ENCODE results near the gene CCDC12. TPM values are rescaled to one million over a fixed set of nuclear protein-coding genes. Genes with fewer than 3 reads are reported as not detected.

CCDC12 gene
- total and polyA plus RNA-seq, 2 donors (not counting 1 experiment from before 2014, with no cell fraction given) = 84.0 to 97.3 TPM

DNA sequence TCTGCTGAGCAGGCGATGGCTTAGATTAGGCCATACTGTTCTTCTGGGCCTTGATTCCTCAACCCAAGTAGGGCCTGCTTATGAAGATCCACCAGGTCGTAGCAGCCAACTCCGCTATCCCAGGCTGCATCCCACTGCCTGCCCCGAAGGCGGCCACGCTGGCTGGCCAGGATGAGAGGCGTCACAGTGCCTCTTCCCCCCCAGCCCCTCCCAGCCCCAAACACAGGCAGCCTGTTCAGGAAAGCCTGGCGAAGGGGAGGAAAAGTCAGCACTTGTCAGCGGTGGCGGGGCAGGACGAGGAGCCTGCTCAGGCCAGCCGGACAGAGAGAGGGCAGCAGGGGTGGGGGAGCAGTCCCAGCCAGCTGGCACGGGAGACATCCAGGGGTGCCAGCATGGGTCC is 87.8 kb downstream of the CCDC12 start:
- 93% methylated on average over 9 of the region's 13 CpGs for WGBS (ENCODE audit: insufficient coverage)
- ATAC-seq (ENCODE audit: low read depth) (no peak), DNase-seq (no peak)
- peaks cover 0 to 6% (median 0%) of the 10 kb centered on the region in 3 donors for H3K9me3 ChIP-seq (ENCODE audit: control extremely low read depth in 1 of 3, control insufficient read depth in 2 of 3, insufficient read depth in 1 of 3, low read length in 2 of 3)
- H3K4me2 ChIP-seq (replicated peaks; ENCODE audit: low read depth, low read length, poor library complexity, severe bottlenecking) = no peak overlapping the region
- POLR2A ChIA-PET = no interaction called here
- peaks cover 0 to 64% (median 30%) of the 10 kb centered on the region in 4 experiments for H3K27me3 ChIP-seq (replicated peaks in 1 of 4; ENCODE audit: control extremely low read depth in 1 of 4, control insufficient read depth in 3 of 4, insufficient read depth in 4 of 4, low read length in 3 of 4)
- no peaks in the 10 kb centered on the region for H4K20me1 ChIP-seq (ENCODE audit: control insufficient read depth, insufficient read depth, low read length, poor library complexity, severe bottlenecking)
- CTCF ChIA-PET = interaction anchor here (0.8 to 1.3 kb wide), 3 partner anchors 22 to 43 kb away, joined by 3 read pairs; no protein-coding TSS in a partner anchor
- no peak overlapping the region for H3K4me3 ChIP-seq (ENCODE audit: control extremely low read depth in 1 of 5, extremely low read depth in 1 of 5, insufficient read depth in 1 of 5, low read depth in 2 of 5, low read length in 4 of 5)
- H3K79me2 ChIP-seq (ENCODE audit: control insufficient read depth, insufficient read depth, low read length) = no peaks in the 10 kb centered on the region
- H3K27ac ChIP-seq (ENCODE audit: low read length in 2 of 2) = no peak overlapping the region
- H2AFZ ChIP-seq (ENCODE audit: insufficient read depth, low read depth, low read length, poor library complexity, severe bottlenecking) = no peak overlapping the region
- H3K4me1 ChIP-seq (ENCODE audit: control insufficient read depth in 2 of 2, insufficient read depth in 2 of 2, low read length in 2 of 2) = peaks cover 13 to 21% of the 10 kb centered on the region in 2 donors
- TF ChIP-seq, protein P1, sequence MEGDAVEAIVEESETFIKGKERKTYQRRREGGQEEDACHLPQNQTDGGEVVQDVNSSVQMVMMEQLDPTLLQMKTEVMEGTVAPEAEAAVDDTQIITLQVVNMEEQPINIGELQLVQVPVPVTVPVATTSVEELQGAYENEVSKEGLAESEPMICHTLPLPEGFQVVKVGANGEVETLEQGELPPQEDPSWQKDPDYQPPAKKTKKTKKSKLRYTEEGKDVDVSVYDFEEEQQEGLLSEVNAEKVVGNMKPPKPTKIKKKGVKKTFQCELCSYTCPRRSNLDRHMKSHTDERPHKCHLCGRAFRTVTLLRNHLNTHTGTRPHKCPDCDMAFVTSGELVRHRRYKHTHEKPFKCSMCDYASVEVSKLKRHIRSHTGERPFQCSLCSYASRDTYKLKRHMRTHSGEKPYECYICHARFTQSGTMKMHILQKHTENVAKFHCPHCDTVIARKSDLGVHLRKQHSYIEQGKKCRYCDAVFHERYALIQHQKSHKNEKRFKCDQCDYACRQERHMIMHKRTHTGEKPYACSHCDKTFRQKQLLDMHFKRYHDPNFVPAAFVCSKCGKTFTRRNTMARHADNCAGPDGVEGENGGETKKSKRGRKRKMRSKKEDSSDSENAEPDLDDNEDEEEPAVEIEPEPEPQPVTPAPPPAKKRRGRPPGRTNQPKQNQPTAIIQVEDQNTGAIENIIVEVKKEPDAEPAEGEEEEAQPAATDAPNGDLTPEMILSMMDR (IDR thresholded peaks at IDR 0.05) = no peak
- TF ChIP-seq EZH2 (IDR thresholded peaks at IDR 0.05; ENCODE audit: borderline replicate concordance, insufficient read depth, low read depth, low read length, poor library complexity, severe bottlenecking) = no peak
- H3K36me3 ChIP-seq (replicated peaks in 1 of 2; ENCODE audit: control extremely low read depth in 1 of 2, control insufficient read depth in 1 of 2, extremely low read depth in 1 of 2, insufficient read depth in 2 of 2, low read length in 1 of 2) = no peaks in the 10 kb centered on the region
- H3K9ac ChIP-seq (ENCODE audit: low read length) = no peak overlapping the region
- H3K4me1 Mint-ChIP-seq = peaks cover 16% of the 10 kb centered on the region
- H3K9me3 Mint-ChIP-seq (ENCODE audit: insufficient read depth) = no peaks in the 10 kb centered on the region
- no peak overlapping the region for H3K27ac Mint-ChIP-seq
- intact Hi-C loops (cut with micrococcal nuclease) = no loop called here
- peaks cover 64% of the 10 kb centered on the region for H3K27me3 Mint-ChIP-seq
- H3K4me3 Mint-ChIP-seq = no peak overlapping the region

DNA sequence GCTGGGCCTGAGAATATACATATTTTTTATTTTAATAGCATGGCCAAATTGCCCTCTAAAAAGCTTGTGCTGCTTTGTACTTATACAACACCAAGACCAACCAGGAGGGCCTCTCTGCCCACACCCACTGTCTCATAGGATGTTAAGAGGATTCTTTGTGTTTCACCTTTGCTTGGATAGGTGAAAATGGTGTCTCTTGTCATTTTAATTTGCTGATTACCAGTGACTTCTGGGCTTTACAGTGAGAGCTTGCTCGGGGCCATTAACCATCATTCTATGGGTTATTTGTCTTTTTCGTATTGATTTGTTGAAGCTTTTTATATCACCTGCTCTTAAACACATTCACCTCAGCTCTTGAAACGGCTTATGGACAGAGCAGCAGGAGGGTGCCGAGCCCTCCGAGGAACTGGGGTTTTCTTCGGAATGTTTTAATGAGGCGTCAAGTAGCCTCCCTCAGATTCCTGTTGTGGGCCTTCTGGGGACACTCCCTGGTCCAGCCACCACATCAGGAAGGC is 88.5 kb downstream of the CCDC12 start:
- Histone ChIP-seq H4K20me1 (ENCODE audit: control insufficient read depth, insufficient read depth, low read length, poor library complexity, severe bottlenecking) (no peaks in the 10 kb centered on the region), H3K79me2 (ENCODE audit: control insufficient read depth, insufficient read depth, low read length) (no peaks in the 10 kb centered on the region), H3K9ac (ENCODE audit: low read length) (no peak overlapping the region), H3K4me2 (replicated peaks; ENCODE audit: low read depth, low read length, poor library complexity, severe bottlenecking) (no peak overlapping the region), H3K9me3 (ENCODE audit: control extremely low read depth in 1 of 3, control insufficient read depth in 2 of 3, insufficient read depth in 1 of 3, low read length in 2 of 3) (peaks cover 0 to 5% (median 0%) of the 10 kb centered on the region in 3 donors), H2AFZ (ENCODE audit: insufficient read depth, low read depth, low read length, poor library complexity, severe bottlenecking) (no peak overlapping the region), H3K27me3 (replicated peaks in 1 of 4; ENCODE audit: control extremely low read depth in 1 of 4, control insufficient read depth in 3 of 4, insufficient read depth in 4 of 4, low read length in 3 of 4) (peaks cover 0 to 62% (median 31%) of the 10 kb centered on the region in 4 experiments), H3K27ac (ENCODE audit: low read length in 2 of 2) (no peak overlapping the region), H3K4me1 (ENCODE audit: control insufficient read depth in 2 of 2, insufficient read depth in 2 of 2, low read length in 2 of 2) (peaks cover 15 to 24% of the 10 kb centered on the region in 2 donors), H3K36me3 (replicated peaks in 1 of 2; ENCODE audit: control extremely low read depth in 1 of 2, control insufficient read depth in 1 of 2, extremely low read depth in 1 of 2, insufficient read depth in 2 of 2, low read length in 1 of 2) (no peaks in the 10 kb centered on the region), H3K4me3 (ENCODE audit: control extremely low read depth in 1 of 5, extremely low read depth in 1 of 5, insufficient read depth in 1 of 5, low read depth in 2 of 5, low read length in 4 of 5) (no peak overlapping the region)
- 75% methylated on average over 5 of the region's 7 CpGs for WGBS (ENCODE audit: insufficient coverage)
- no peak for DNase-seq
- no peak overlapping the region for H3K27ac Mint-ChIP-seq
- POLR2A ChIA-PET = no interaction called here
- H3K4me3 Mint-ChIP-seq = no peak overlapping the region
- ATAC-seq (ENCODE audit: low read depth) = no peak
- CTCF ChIA-PET = interaction anchor here (0.8 to 1.3 kb wide), 2 partner anchors 21 to 29 kb away, joined by 3 read pairs; no protein-coding TSS in a partner anchor
- no peaks in the 10 kb centered on the region for H3K9me3 Mint-ChIP-seq (ENCODE audit: insufficient read depth)
- intact Hi-C loops (cut with micrococcal nuclease) = no loop called here
- peaks cover 19% of the 10 kb centered on the region for H3K4me1 Mint-ChIP-seq
- TF ChIP-seq EZH2 (IDR thresholded peaks at IDR 0.05; ENCODE audit: borderline replicate concordance, insufficient read depth, low read depth, low read length, poor library complexity, severe bottlenecking) = no peak
- TF ChIP-seq, protein P1 (IDR thresholded peaks at IDR 0.05) = no peak
- H3K27me3 Mint-ChIP-seq = peaks cover 63% of the 10 kb centered on the region

Data from B cell (primary cell).